Measurements from ENCODE around the gene LINC01488. TPM values are rescaled to one million over a fixed set of nuclear protein-coding genes. Genes with fewer than 3 reads are reported as not detected.

The LINC01488 gene
- total and polyA plus RNA-seq, 2 experiments from 2014 or later, result not detected

DNA sequence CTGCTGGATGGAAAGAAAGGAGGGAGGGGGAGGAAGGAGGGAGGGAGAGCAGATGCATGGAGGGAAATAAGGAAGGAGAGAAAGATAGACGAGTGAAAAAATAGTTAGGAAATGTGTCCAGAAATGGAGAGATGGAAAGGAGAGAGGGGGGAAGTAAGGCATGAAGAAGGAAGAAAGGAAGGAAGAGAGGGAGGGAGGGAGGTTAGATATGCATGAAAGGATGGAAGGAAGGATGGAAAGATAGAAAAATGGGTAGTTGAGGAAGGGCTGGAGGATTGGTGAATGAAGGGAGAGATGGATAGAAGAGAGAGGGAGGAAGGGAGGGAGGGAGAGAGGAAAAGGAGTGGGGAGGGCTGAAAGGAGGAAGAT, 19.6 kb downstream of the LINC01488 start:
- Mint-ChIP-seq H3K27ac (no peak overlapping the region), H3K4me1 (no peaks in the 10 kb centered on the region), H3K4me3 (no peak overlapping the region), H3K9me3 (peaks cover 3% of the 10 kb centered on the region; the same call in 1 of the 3 replicates), H3K27me3 (ENCODE audit: insufficient read depth, low read depth, poor library complexity) (peaks cover 10% of the 10 kb centered on the region), H3K36me3 (ENCODE audit: low read depth) (no peaks in the 10 kb centered on the region)
- TF ChIP-seq EZH2 (IDR thresholded peaks at IDR 0.05; ENCODE audit: low read depth, unreplicated experiment), result no peak
- no peak for TF ChIP-seq ZNF331 (CRISPR knock-in tag; IDR thresholded peaks at IDR 0.05; ENCODE audit: low read depth)
- TF ChIP-seq, protein P1, sequence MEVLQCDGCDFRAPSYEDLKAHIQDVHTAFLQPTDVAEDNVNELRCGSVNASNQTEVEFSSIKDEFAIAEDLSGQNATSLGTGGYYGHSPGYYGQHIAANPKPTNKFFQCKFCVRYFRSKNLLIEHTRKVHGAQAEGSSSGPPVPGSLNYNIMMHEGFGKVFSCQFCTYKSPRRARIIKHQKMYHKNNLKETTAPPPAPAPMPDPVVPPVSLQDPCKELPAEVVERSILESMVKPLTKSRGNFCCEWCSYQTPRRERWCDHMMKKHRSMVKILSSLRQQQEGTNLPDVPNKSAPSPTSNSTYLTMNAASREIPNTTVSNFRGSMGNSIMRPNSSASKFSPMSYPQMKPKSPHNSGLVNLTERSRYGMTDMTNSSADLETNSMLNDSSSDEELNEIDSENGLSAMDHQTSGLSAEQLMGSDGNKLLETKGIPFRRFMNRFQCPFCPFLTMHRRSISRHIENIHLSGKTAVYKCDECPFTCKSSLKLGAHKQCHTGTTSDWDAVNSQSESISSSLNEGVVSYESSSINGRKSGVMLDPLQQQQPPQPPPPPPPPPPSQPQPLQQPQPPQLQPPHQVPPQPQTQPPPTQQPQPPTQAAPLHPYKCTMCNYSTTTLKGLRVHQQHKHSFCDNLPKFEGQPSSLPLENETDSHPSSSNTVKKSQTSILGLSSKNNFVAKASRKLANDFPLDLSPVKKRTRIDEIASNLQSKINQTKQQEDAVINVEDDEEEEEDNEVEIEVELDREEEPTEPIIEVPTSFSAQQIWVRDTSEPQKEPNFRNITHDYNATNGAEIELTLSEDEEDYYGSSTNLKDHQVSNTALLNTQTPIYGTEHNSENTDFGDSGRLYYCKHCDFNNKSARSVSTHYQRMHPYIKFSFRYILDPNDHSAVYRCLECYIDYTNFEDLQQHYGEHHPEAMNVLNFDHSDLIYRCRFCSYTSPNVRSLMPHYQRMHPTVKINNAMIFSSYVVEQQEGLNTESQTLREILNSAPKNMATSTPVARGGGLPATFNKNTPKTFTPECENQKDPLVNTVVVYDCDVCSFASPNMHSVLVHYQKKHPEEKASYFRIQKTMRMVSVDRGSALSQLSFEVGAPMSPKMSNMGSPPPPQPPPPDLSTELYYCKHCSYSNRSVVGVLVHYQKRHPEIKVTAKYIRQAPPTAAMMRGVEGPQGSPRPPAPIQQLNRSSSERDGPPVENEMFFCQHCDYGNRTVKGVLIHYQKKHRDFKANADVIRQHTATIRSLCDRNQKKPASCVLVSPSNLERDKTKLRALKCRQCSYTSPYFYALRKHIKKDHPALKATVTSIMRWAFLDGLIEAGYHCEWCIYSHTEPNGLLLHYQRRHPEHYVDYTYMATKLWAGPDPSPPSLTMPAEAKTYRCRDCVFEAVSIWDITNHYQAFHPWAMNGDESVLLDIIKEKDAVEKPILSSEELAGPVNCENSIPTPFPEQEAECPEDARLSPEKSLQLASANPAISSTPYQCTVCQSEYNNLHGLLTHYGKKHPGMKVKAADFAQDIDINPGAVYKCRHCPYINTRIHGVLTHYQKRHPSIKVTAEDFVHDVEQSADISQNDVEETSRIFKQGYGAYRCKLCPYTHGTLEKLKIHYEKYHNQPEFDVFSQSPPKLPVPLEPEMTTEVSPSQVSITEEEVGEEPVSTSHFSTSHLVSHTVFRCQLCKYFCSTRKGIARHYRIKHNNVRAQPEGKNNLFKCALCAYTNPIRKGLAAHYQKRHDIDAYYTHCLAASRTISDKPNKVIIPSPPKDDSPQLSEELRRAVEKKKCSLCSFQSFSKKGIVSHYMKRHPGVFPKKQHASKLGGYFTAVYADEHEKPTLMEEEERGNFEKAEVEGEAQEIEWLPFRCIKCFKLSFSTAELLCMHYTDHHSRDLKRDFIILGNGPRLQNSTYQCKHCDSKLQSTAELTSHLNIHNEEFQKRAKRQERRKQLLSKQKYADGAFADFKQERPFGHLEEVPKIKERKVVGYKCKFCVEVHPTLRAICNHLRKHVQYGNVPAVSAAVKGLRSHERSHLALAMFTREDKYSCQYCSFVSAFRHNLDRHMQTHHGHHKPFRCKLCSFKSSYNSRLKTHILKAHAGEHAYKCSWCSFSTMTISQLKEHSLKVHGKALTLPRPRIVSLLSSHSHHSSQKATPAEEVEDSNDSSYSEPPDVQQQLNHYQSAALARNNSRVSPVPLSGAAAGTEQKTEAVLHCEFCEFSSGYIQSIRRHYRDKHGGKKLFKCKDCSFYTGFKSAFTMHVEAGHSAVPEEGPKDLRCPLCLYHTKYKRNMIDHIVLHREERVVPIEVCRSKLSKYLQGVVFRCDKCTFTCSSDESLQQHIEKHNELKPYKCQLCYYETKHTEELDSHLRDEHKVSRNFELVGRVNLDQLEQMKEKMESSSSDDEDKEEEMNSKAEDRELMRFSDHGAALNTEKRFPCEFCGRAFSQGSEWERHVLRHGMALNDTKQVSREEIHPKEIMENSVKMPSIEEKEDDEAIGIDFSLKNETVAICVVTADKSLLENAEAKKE (CRISPR knock-in tag; IDR thresholded peaks at IDR 0.05), result no peak
- TF ChIP-seq, protein P2, sequence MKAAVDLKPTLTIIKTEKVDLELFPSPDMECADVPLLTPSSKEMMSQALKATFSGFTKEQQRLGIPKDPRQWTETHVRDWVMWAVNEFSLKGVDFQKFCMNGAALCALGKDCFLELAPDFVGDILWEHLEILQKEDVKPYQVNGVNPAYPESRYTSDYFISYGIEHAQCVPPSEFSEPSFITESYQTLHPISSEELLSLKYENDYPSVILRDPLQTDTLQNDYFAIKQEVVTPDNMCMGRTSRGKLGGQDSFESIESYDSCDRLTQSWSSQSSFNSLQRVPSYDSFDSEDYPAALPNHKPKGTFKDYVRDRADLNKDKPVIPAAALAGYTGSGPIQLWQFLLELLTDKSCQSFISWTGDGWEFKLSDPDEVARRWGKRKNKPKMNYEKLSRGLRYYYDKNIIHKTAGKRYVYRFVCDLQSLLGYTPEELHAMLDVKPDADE (IDR thresholded peaks at IDR 0.05), result no peak
- TF ChIP-seq NANOG (IDR thresholded peaks at IDR 0.05; ENCODE audit: borderline replicate concordance), result no peak
- TF ChIP-seq, protein P3, sequence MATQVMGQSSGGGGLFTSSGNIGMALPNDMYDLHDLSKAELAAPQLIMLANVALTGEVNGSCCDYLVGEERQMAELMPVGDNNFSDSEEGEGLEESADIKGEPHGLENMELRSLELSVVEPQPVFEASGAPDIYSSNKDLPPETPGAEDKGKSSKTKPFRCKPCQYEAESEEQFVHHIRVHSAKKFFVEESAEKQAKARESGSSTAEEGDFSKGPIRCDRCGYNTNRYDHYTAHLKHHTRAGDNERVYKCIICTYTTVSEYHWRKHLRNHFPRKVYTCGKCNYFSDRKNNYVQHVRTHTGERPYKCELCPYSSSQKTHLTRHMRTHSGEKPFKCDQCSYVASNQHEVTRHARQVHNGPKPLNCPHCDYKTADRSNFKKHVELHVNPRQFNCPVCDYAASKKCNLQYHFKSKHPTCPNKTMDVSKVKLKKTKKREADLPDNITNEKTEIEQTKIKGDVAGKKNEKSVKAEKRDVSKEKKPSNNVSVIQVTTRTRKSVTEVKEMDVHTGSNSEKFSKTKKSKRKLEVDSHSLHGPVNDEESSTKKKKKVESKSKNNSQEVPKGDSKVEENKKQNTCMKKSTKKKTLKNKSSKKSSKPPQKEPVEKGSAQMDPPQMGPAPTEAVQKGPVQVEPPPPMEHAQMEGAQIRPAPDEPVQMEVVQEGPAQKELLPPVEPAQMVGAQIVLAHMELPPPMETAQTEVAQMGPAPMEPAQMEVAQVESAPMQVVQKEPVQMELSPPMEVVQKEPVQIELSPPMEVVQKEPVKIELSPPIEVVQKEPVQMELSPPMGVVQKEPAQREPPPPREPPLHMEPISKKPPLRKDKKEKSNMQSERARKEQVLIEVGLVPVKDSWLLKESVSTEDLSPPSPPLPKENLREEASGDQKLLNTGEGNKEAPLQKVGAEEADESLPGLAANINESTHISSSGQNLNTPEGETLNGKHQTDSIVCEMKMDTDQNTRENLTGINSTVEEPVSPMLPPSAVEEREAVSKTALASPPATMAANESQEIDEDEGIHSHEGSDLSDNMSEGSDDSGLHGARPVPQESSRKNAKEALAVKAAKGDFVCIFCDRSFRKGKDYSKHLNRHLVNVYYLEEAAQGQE (IDR thresholded peaks at IDR 0.05; ENCODE audit: unreplicated experiment), result no peak
- TF ChIP-seq STAT1 (IDR thresholded peaks at IDR 0.05; ENCODE audit: unreplicated experiment), result no peak
- no peak for TF ChIP-seq CREB1 (CRISPR knock-in tag; IDR thresholded peaks at IDR 0.05; ENCODE audit: low read depth)
- TF ChIP-seq EZH2phosphoT487 (IDR thresholded peaks at IDR 0.05; ENCODE audit: unreplicated experiment), result no peak
- TF ChIP-seq, protein P4, sequence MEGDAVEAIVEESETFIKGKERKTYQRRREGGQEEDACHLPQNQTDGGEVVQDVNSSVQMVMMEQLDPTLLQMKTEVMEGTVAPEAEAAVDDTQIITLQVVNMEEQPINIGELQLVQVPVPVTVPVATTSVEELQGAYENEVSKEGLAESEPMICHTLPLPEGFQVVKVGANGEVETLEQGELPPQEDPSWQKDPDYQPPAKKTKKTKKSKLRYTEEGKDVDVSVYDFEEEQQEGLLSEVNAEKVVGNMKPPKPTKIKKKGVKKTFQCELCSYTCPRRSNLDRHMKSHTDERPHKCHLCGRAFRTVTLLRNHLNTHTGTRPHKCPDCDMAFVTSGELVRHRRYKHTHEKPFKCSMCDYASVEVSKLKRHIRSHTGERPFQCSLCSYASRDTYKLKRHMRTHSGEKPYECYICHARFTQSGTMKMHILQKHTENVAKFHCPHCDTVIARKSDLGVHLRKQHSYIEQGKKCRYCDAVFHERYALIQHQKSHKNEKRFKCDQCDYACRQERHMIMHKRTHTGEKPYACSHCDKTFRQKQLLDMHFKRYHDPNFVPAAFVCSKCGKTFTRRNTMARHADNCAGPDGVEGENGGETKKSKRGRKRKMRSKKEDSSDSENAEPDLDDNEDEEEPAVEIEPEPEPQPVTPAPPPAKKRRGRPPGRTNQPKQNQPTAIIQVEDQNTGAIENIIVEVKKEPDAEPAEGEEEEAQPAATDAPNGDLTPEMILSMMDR (conservative IDR thresholded peaks at IDR 0.05; ENCODE audit: low read depth in 2 of 2), result no peak
- Histone ChIP-seq H3K4me2 (no peak overlapping the region), H4K20me1 (replicated peaks; ENCODE audit: insufficient read depth) (no peaks in the 10 kb centered on the region), H3K27me3 (ENCODE audit: insufficient read depth) (no peaks in the 10 kb centered on the region), H3K4me3 (no peak overlapping the region), H3K9me2 (ENCODE audit: insufficient read depth) (no peaks in the 10 kb centered on the region), H3K4me1 (ENCODE audit: insufficient read depth) (no peaks in the 10 kb centered on the region), H3K36me3 (ENCODE audit: insufficient read depth) (no peaks in the 10 kb centered on the region), H2AFZ (no peak overlapping the region), H3K79me2 (replicated peaks; ENCODE audit: insufficient read depth) (no peaks in the 10 kb centered on the region), H3K27ac (ENCODE audit: low read depth) (no peak overlapping the region), H3F3A (replicated peaks; ENCODE audit: low read depth) (no peaks in the 10 kb centered on the region)
- ATAC-seq, result no peak
- no peak for DNase-seq (ENCODE audit: low spot score)
